GM23248 (cell line): ENCODE results near the gene GAK.

ENCODE experiments used
- EZH2 ChIP-seq: fragments of 200-600 bp; sonication (generic); IDR thresholded peaks from 2 replicates; pipeline ENCODE4 v1.6.1; 2018; ENCODE audit warnings: antibody characterized with exemption, mild to moderate bottlenecking; ENCODE audit not compliant: insufficient read depth, poor library complexity, severe bottlenecking
- EZH2phosphoT487 ChIP-seq: fragments of 200-600 bp; sonication (generic); IDR thresholded peaks from 2 replicates; pipeline ENCODE4 v1.6.1; 2018; ENCODE audit warnings: antibody characterized with exemption, moderate library complexity, mild to moderate bottlenecking, low read depth; ENCODE audit not compliant: insufficient read depth

GRCh38 chr4:832108-832507, 100.0 kb downstream of the GAK start:
- TF ChIP-seq EZH2phosphoT487 (no peak), EZH2 (no peak)
